Liver (tissue), 9 donors: ENCODE data around the gene SLC7A11. TPM values are rescaled to one million over a fixed set of nuclear protein-coding genes. Genes with fewer than 3 reads are reported as not detected.

Experiments used
- DNase-seq: peaks from one replicate; pipeline ENCODE4 v3.0.0-alpha.2; 2017; ENCODE audit warnings: low spot score
- H3K27ac ChIP-seq, 2 donors: one replicate each; pipeline ENCODE4 v1.7.0; 2013; ENCODE audit warnings: inconsistent platforms in 2 of 2, low read length in 2 of 2, control low read depth in 1 of 2, low read depth in 1 of 2, mild to moderate bottlenecking in 1 of 2
- H3K27me3 ChIP-seq, 4 donors: one replicate each; pipeline versions ENCODE4 v1.6.1 to v1.7.0; 2013; ENCODE audit warnings: low read length in 3 of 4, inconsistent platforms in 1 of 4, mild to moderate bottlenecking in 1 of 4, moderate library complexity in 1 of 4; ENCODE audit not compliant: control insufficient read depth in 4 of 4, insufficient read depth in 4 of 4
- H3K36me3 ChIP-seq, 4 donors: one replicate each; pipeline versions ENCODE4 v1.6.1 to v1.7.0; 2013; ENCODE audit warnings: low read length in 3 of 4, mild to moderate bottlenecking in 3 of 4, low read depth in 1 of 4, moderate library complexity in 1 of 4; ENCODE audit not compliant: control insufficient read depth in 4 of 4, insufficient read depth in 3 of 4
- H3K4me1 ChIP-seq, 4 donors: one replicate each; pipeline versions ENCODE4 v1.6.1 to v1.7.0; 2013; ENCODE audit warnings: low read length in 3 of 4, mild to moderate bottlenecking in 3 of 4, moderate library complexity in 1 of 4; ENCODE audit not compliant: control insufficient read depth in 4 of 4, insufficient read depth in 4 of 4
- H3K4me3 ChIP-seq, 3 donors: one replicate each; pipeline versions ENCODE4 v1.6.1 to v1.7.0; 2013; ENCODE audit warnings: low read length in 3 of 3, control low read depth in 1 of 3, low read depth in 1 of 3, mild to moderate bottlenecking in 1 of 3
- H3K9ac ChIP-seq, 2 donors: one replicate each; pipeline ENCODE4 v1.7.0; 2013; ENCODE audit warnings: low read length in 2 of 2, mild to moderate bottlenecking in 2 of 2, moderate library complexity in 2 of 2, control low read depth in 1 of 2, low read depth in 1 of 2
- H3K9me3 ChIP-seq, 4 donors: one replicate each; pipeline versions ENCODE4 v1.6.1 to v1.7.0; 2013; ENCODE audit warnings: low read length in 3 of 4; ENCODE audit not compliant: control insufficient read depth in 4 of 4
- EGR1 ChIP-seq, 2 donors: IDR thresholded peaks; 2 replicates each; pipeline ENCODE4 v1.6.1; 2016 to 2018; ENCODE audit warnings: antibody characterized with exemption in 2 of 2, low read depth in 2 of 2
- FOXA1 ChIP-seq: IDR thresholded peaks from 2 replicates; pipeline ENCODE4 v1.6.1; 2016; ENCODE audit warnings: antibody characterized with exemption
- FOXA2 ChIP-seq: IDR thresholded peaks from 2 replicates; pipeline ENCODE4 v1.6.1; 2016; ENCODE audit warnings: antibody characterized with exemption
- GABPA ChIP-seq, 2 donors: IDR thresholded peaks in 1 of 2; conservative IDR thresholded peaks in 1 of 2; 2 replicates each; pipeline ENCODE4 v1.6.1; 2016; ENCODE audit warnings: antibody characterized with exemption in 2 of 2, mild to moderate bottlenecking in 1 of 2, moderate library complexity in 1 of 2
- HNF4A ChIP-seq, 2 donors: conservative IDR thresholded peaks; 2 replicates each; pipeline ENCODE4 v1.6.1; 2016; ENCODE audit warnings: antibody characterized with exemption in 2 of 2, mild to moderate bottlenecking in 2 of 2
- HNF4G ChIP-seq: IDR thresholded peaks from 2 replicates; pipeline ENCODE4 v1.6.1; 2016; ENCODE audit warnings: antibody characterized with exemption
- JUND ChIP-seq, 2 donors: IDR thresholded peaks; 2 replicates each; pipeline ENCODE4 v1.6.1; 2016; ENCODE audit warnings: antibody characterized with exemption in 2 of 2
- MAX ChIP-seq: IDR thresholded peaks from 2 replicates; pipeline ENCODE4 v1.6.1; 2016; ENCODE audit warnings: antibody characterized with exemption
- NR2F2 ChIP-seq: IDR thresholded peaks from 2 replicates; pipeline ENCODE4 v1.6.1; 2016; ENCODE audit warnings: antibody characterized with exemption
- RAD21 ChIP-seq, 2 donors: IDR thresholded peaks; 2 replicates each; pipeline ENCODE4 v1.6.1; 2016; ENCODE audit warnings: antibody characterized with exemption in 2 of 2, mild to moderate bottlenecking in 2 of 2
- RXRA ChIP-seq, 2 donors: IDR thresholded peaks; 2 replicates each; pipeline ENCODE4 v1.6.1; 2017 to 2018; ENCODE audit warnings: antibody characterized with exemption in 2 of 2, mild to moderate bottlenecking in 1 of 2
- SP1 ChIP-seq: IDR thresholded peaks from 2 replicates; pipeline ENCODE4 v1.6.1; 2018; ENCODE audit warnings: antibody characterized with exemption, mild to moderate bottlenecking
- TAF1 ChIP-seq: conservative IDR thresholded peaks from 2 replicates; pipeline ENCODE4 v1.6.1; 2016; ENCODE audit warnings: antibody characterized with exemption, mild to moderate bottlenecking
- YY1 ChIP-seq: IDR thresholded peaks from 2 replicates; pipeline ENCODE4 v1.6.1; 2016; ENCODE audit warnings: antibody characterized with exemption, mild to moderate bottlenecking
- ZBTB33 ChIP-seq: IDR thresholded peaks from 2 replicates; pipeline ENCODE4 v1.6.1; 2016; ENCODE audit warnings: antibody characterized with exemption
- WGBS: extraction: QIAGEN DNeasy Blood & Tissue Kit; methylation state at CpG from one replicate; pipeline ENCODE4 v1.1.7; 2013; 5-methylcytosine and 5-hydroxymethylcytosine counted together
- polyA plus RNA-seq, 2 donors: library from polyadenylated mRNA; stranded (reverse) in 1 of 2; unstranded in 1 of 2; fragments of 200-250 nt in 1 of 2; fragments of >200 nt in 1 of 2; fragmentation: Nextera tagmentation in 1 of 2; extraction: Ambion mirVana in 1 of 2; gene quantifications; one replicate each; pipeline versions ENCODE4 v1.2.1 to v1.2.3, GENCODE V29; 2013 to 2015
- total RNA-seq, 2 donors: library from RNA; depleted of rRNA; stranded (reverse); fragments of >200 nt; gene quantifications; one replicate each; pipeline ENCODE4 v1.2.3, GENCODE V29; 2014
- TF ChIP-seq, protein P1 (sequence below): IDR thresholded peaks from 2 replicates; pipeline ENCODE4 v1.6.1; 2016; ENCODE audit warnings: antibody characterized with exemption, mild to moderate bottlenecking
- TF ChIP-seq, protein P2 (sequence below): fragments of 150-350 bp; IDR thresholded peaks from 2 replicates; pipeline ENCODE4 v1.5.1; 2017; ENCODE audit warnings: improper control_type of control experiment, low read depth, low read length; ENCODE audit not compliant: missing input control
- TF ChIP-seq, protein P3 (sequence below): IDR thresholded peaks from 2 replicates; pipeline ENCODE4 v1.6.1; 2016; ENCODE audit warnings: antibody characterized with exemption
- donor health status: healthy.
- donor health status: healthy.
- donor health status: healthy.
- donor health status: healthy.
- donor health status: healthy.

Gene SLC7A11
- total and polyA plus RNA-seq, 4 donors, result 0.02 to 1.9 (median 0.29) TPM

DNA sequence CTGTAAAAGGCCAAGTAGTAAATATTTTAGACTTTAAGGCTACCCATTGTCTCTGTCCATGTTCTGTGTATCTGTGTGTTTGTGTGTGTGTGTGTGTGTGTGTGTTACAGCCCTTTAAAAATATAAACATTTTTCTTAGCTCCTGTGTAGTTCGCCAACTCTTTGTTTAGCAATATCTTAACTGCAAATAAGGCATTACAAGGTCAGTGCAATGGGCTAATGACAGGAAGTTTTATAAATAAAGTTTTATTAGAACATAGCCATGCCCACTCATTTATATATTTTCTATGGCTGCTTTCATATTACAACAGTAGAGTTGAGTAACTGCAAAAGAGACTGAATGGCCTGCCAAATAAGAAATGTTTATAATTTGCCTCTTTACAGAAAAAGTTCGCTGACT is 5.9 kb upstream of the SLC7A11 start:
- no peak for DNase-seq
- Histone ChIP-seq H3K4me3 (no peak overlapping the region), H3K9ac (no peak overlapping the region), H3K4me1 (no peaks in the 10 kb centered on the region), H3K27me3 (no peaks in the 10 kb centered on the region), H3K36me3 (no peaks in the 10 kb centered on the region), H3K9me3 (no peaks in the 10 kb centered on the region), H3K27ac (no peak overlapping the region)
- TF ChIP-seq RXRA (IDR thresholded peaks at IDR 0.05), result no peak
- no peak for TF ChIP-seq ZBTB33
- TF ChIP-seq HNF4A (conservative IDR thresholded peaks at IDR 0.05), result no peak
- TF ChIP-seq HNF4G, result no peak
- no peak for TF ChIP-seq FOXA2
- TF ChIP-seq EGR1 (IDR thresholded peaks at IDR 0.05; ENCODE audit: low read depth in 2 of 2), result no peak
- no peak for TF ChIP-seq FOXA1
- no peak for TF ChIP-seq GABPA (IDR thresholded peaks at IDR 0.05 in 1 of 2, conservative IDR thresholded peaks at IDR 0.05 in 1 of 2)
- no peak for TF ChIP-seq MAX
- WGBS, result 90% methylated on average over 2 of the region's 2 CpGs

GRCh38 chr4:138247643-138248042 is 5.5 kb upstream of the SLC7A11 start:
- H3K27me3 ChIP-seq, result no peaks in the 10 kb centered on the region
- no peaks in the 10 kb centered on the region for H3K4me1 ChIP-seq
- H3K4me3 ChIP-seq, result no peak overlapping the region
- DNase-seq, result no peak
- TF ChIP-seq FOXA2 (no peak), JUND (IDR thresholded peaks at IDR 0.05) (no peak), RAD21 (IDR thresholded peaks at IDR 0.05) (no peak), SP1 (no peak), ZBTB33 (no peak), TAF1 (no peak), GABPA (IDR thresholded peaks at IDR 0.05 in 1 of 2, conservative IDR thresholded peaks at IDR 0.05 in 1 of 2) (no peak), FOXA1 (no peak), RXRA (IDR thresholded peaks at IDR 0.05) (no peak), HNF4A (conservative IDR thresholded peaks at IDR 0.05) (no peak), YY1 (no peak), MAX (no peak), EGR1 (IDR thresholded peaks at IDR 0.05; ENCODE audit: low read depth in 2 of 2) (no peak), NR2F2 (no peak), HNF4G (no peak)
- TF ChIP-seq, protein P1, sequence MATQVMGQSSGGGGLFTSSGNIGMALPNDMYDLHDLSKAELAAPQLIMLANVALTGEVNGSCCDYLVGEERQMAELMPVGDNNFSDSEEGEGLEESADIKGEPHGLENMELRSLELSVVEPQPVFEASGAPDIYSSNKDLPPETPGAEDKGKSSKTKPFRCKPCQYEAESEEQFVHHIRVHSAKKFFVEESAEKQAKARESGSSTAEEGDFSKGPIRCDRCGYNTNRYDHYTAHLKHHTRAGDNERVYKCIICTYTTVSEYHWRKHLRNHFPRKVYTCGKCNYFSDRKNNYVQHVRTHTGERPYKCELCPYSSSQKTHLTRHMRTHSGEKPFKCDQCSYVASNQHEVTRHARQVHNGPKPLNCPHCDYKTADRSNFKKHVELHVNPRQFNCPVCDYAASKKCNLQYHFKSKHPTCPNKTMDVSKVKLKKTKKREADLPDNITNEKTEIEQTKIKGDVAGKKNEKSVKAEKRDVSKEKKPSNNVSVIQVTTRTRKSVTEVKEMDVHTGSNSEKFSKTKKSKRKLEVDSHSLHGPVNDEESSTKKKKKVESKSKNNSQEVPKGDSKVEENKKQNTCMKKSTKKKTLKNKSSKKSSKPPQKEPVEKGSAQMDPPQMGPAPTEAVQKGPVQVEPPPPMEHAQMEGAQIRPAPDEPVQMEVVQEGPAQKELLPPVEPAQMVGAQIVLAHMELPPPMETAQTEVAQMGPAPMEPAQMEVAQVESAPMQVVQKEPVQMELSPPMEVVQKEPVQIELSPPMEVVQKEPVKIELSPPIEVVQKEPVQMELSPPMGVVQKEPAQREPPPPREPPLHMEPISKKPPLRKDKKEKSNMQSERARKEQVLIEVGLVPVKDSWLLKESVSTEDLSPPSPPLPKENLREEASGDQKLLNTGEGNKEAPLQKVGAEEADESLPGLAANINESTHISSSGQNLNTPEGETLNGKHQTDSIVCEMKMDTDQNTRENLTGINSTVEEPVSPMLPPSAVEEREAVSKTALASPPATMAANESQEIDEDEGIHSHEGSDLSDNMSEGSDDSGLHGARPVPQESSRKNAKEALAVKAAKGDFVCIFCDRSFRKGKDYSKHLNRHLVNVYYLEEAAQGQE, result no peak
- TF ChIP-seq, protein P2, sequence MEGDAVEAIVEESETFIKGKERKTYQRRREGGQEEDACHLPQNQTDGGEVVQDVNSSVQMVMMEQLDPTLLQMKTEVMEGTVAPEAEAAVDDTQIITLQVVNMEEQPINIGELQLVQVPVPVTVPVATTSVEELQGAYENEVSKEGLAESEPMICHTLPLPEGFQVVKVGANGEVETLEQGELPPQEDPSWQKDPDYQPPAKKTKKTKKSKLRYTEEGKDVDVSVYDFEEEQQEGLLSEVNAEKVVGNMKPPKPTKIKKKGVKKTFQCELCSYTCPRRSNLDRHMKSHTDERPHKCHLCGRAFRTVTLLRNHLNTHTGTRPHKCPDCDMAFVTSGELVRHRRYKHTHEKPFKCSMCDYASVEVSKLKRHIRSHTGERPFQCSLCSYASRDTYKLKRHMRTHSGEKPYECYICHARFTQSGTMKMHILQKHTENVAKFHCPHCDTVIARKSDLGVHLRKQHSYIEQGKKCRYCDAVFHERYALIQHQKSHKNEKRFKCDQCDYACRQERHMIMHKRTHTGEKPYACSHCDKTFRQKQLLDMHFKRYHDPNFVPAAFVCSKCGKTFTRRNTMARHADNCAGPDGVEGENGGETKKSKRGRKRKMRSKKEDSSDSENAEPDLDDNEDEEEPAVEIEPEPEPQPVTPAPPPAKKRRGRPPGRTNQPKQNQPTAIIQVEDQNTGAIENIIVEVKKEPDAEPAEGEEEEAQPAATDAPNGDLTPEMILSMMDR, result no peak
- TF ChIP-seq, protein P3, sequence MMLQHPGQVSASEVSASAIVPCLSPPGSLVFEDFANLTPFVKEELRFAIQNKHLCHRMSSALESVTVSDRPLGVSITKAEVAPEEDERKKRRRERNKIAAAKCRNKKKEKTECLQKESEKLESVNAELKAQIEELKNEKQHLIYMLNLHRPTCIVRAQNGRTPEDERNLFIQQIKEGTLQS, result no peak
- no peaks in the 10 kb centered on the region for H3K36me3 ChIP-seq
- H3K9ac ChIP-seq, result no peak overlapping the region
- WGBS, result 96% methylated on average over 3 of the region's 3 CpGs
- H3K9me3 ChIP-seq, result no peaks in the 10 kb centered on the region
- H3K27ac ChIP-seq, result no peak overlapping the region
